ENCODE results near the gene SP3.

SP3 gene

GRCh38 chr2:173965372-173966025 is at the start of gene SP3:
Gene SP3, minus strand, starts transcription at chr2:173965373. Its CDS starts 202 bp downstream, at chr2:173965171.
- DNase-seq = peak; percentile 94

- DNase-seq = no peak
These were observed 49.5 kb upstream of the SP3 start for GRCh38 chr2:174014699-174015070.

GRCh38 chr2:174014011-174014698 is 49.0 kb upstream of the SP3 start:
- DNase-seq = no peak

GRCh38 chr2:174013315-174013751 is 48.2 kb upstream of the SP3 start:
- no peak for DNase-seq

GRCh38 chr2:174012347-174013314 is 47.5 kb upstream of the SP3 start:
- DNase-seq = no peak

- no peak for DNase-seq
These were observed 46.6 kb upstream of the SP3 start for GRCh38 chr2:174011796-174012195.

GRCh38 chr2:174011173-174011572 is 46.0 kb upstream of the SP3 start:
- no peak for DNase-seq

GRCh38 chr2:174009488-174010223 is 44.5 kb upstream of the SP3 start:
- no peak for DNase-seq

- no peak for DNase-seq
These were observed 43.5 kb upstream of the SP3 start for GRCh38 chr2:174008720-174009119.

GRCh38 chr2:174007010-174007409 is 41.8 kb upstream of the SP3 start:
- DNase-seq = no peak

GRCh38 chr2:174005801-174006419 is 40.7 kb upstream of the SP3 start:
- DNase-seq = no peak

- no peak for DNase-seq
These were observed 39.9 kb upstream of the SP3 start for GRCh38 chr2:174004905-174005605.

- DNase-seq = no peak
These were observed 38.8 kb upstream of the SP3 start for GRCh38 chr2:174003720-174004695.

GRCh38 chr2:174002679-174003078 is 37.5 kb upstream of the SP3 start:
- DNase-seq = no peak

- no peak for DNase-seq
These were observed 35.9 kb upstream of the SP3 start for GRCh38 chr2:174001107-174001506.

GRCh38 chr2:173999724-174000123 is 34.6 kb upstream of the SP3 start:
- DNase-seq = no peak

- no peak for DNase-seq
These were observed 34.1 kb upstream of the SP3 start for GRCh38 chr2:173999272-173999671.

GRCh38 chr2:173998386-173998785 is 33.2 kb upstream of the SP3 start:
- DNase-seq = no peak

GRCh38 chr2:173997753-173998152 is 32.6 kb upstream of the SP3 start:
- no peak for DNase-seq

- DNase-seq = no peak
These were observed 32.1 kb upstream of the SP3 start for GRCh38 chr2:173997269-173997668.

Data from NCI-H526 treated with DMSO at 0.1 percent for 48 hours (cell line).